HepG2 (cell line): ENCODE measurements around the gene DUSP15. TPM values are rescaled to one million over a fixed set of nuclear protein-coding genes. Genes with fewer than 3 reads are reported as not detected.

Experiments used
- ATAC-seq: fragments of 200-7000 bp; cut with Tn5 transposase; 3 replicates; pipeline ENCODE4 v1.9.1; 2020; ENCODE audit warnings: mild to moderate bottlenecking, moderate library complexity
- Bru-seq: library from RNA; stranded (reverse); fragments of 400-500 nt; gene quantifications from one replicate; lab custom pipeline; 2021; lab: Mats Ljungman, UMichigan
- BruChase-seq, 2 experiments: library from RNA; stranded (reverse); fragments of 400-500 nt; gene quantifications; one replicate each; lab custom pipeline; 2021; lab: Mats Ljungman, UMichigan
- BruUV-seq: library from RNA; stranded (reverse); fragments of 400-500 nt; replicated peaks from 2 replicates; lab custom pipeline; 2021; lab: Mats Ljungman, UMichigan
- CTCF ChIA-PET: fragments of 300-600 bp; formaldehyde crosslinking; extraction: SDS; loops from one replicate; lab custom pipeline; 2021; ENCODE audit warnings: low total read pairs, inconsistent platforms, low intra/inter-chr PET ratio; lab: Yijun Ruan, JAX
- POLR2A ChIA-PET: fragments of 350-600 bp; sonication (Branson Sonifier 250); formaldehyde crosslinking; loops from one replicate; lab custom pipeline; 2020; ENCODE audit warnings: antibody characterized with exemption, inconsistent platforms; lab: Yijun Ruan, JAX
- DNase-seq: peaks from one replicate; pipeline ENCODE4 v3.0.0-alpha.2; 2015; ENCODE audit warnings: low spot score
- FAIRE-seq: peaks from 3 replicates; lab custom pipeline; 2011; peaks lifted over from hg19 to GRCh38; lab: Jason Lieb, UNC
- H2AFZ ChIP-seq: one replicate; pipeline ENCODE4 v1.6.1; 2011; ENCODE audit warnings: low read length, inconsistent platforms
- H3K27ac ChIP-seq: fragments of 300-600 bp; 3 replicates; pipeline ENCODE4 v1.8.0; 2011; ENCODE audit warnings: mixed run types, mild to moderate bottlenecking, mixed read lengths, low read length, inconsistent platforms; ENCODE audit not compliant: insufficient read depth; ENCODE audit errors: extremely low read length
- H3K27me3 ChIP-seq, 2 experiments: fragments of 200-600 bp in 1 of 2; 2 replicates in 1 of 2; 3 replicates in 1 of 2; pipeline versions ENCODE4 v1.6.0 to v1.8.0; 2011; ENCODE audit warnings: low read length in 2 of 2, mild to moderate bottlenecking in 2 of 2, moderate library complexity in 2 of 2, inconsistent platforms in 1 of 2; ENCODE audit not compliant: insufficient read depth in 2 of 2, control insufficient read depth in 1 of 2
- H3K36me3 ChIP-seq, 2 experiments: fragments of 200-600 bp in 1 of 2; replicated peaks in 1 of 2; 2 replicates in 1 of 2; 3 replicates in 1 of 2; pipeline versions ENCODE4 v1.5.1 to v1.8.0; 2011; ENCODE audit warnings: low read length in 2 of 2, inconsistent platforms in 1 of 2; ENCODE audit not compliant: insufficient read depth in 2 of 2, control insufficient read depth in 1 of 2
- H3K4me1 ChIP-seq: 2 replicates; pipeline ENCODE4 v1.5.1; 2012; ENCODE audit warnings: low read length, inconsistent platforms; ENCODE audit not compliant: insufficient read depth
- H3K4me2 ChIP-seq: 2 replicates; pipeline ENCODE4 v1.6.0; 2011; ENCODE audit warnings: low read depth, low read length, inconsistent platforms
- H3K4me3 ChIP-seq, 3 experiments: fragments of 200-600 bp in 1 of 3; sonication (generic), shearing (Covaris generic) in 1 of 3; replicated peaks in 1 of 3; 2 replicates each; pipeline ENCODE4 v1.5.1; 2011 to 2016; ENCODE audit warnings: low read length in 3 of 3, inconsistent platforms in 2 of 3, low read depth in 2 of 3, mild to moderate bottlenecking in 2 of 3, control low read depth in 1 of 3, mixed read lengths in 1 of 3; ENCODE audit not compliant: insufficient read depth in 1 of 3
- H3K79me2 ChIP-seq: one replicate; pipeline ENCODE4 v1.6.1; 2011; ENCODE audit warnings: low read length, inconsistent platforms; ENCODE audit not compliant: insufficient read depth
- H3K9ac ChIP-seq: 2 replicates; pipeline ENCODE4 v1.6.0; 2011; ENCODE audit warnings: mild to moderate bottlenecking, low read depth, low read length, inconsistent platforms; ENCODE audit not compliant: insufficient read depth
- H3K9me3 ChIP-seq: 2 replicates; pipeline ENCODE4 v1.5.1; 2012; ENCODE audit warnings: mild to moderate bottlenecking, low read length
- H4K20me1 ChIP-seq: 2 replicates; pipeline ENCODE4 v1.6.0; 2011; ENCODE audit warnings: inconsistent platforms, mild to moderate bottlenecking, low read length, moderate library complexity; ENCODE audit not compliant: insufficient read depth
- ATF2 ChIP-seq: sonication (generic); formaldehyde crosslinking; IDR thresholded peaks from 2 replicates; pipeline ENCODE4 v1.4.0; 2020; ENCODE audit warnings: missing genetic modification reagents
- CAMTA2 ChIP-seq: sonication (generic); formaldehyde crosslinking; IDR thresholded peaks from 2 replicates; pipeline ENCODE4 v1.4.0; 2020; ENCODE audit warnings: mild to moderate bottlenecking, missing genetic modification reagents, borderline replicate concordance
- ZNF546 ChIP-seq: sonication (generic); formaldehyde crosslinking; conservative IDR thresholded peaks from 2 replicates; pipeline ENCODE4 v1.8.1; 2023; ENCODE audit warnings: mild to moderate bottlenecking, missing genetic modification reagents
- ZNF629 ChIP-seq: sonication (generic); formaldehyde crosslinking; conservative IDR thresholded peaks from 2 replicates; pipeline ENCODE4 v1.5.0; 2020; ENCODE audit warnings: missing genetic modification reagents
- WGBS: methylation state at CpG from one replicate; pipeline ENCODE4 v1.1.6; 2017; ENCODE audit warnings: low lambda C conversion rate; 5-methylcytosine and 5-hydroxymethylcytosine counted together
- in situ Hi-C: cut with HindIII; loops from 2 replicates; pipeline ENCODE4 v1.10.0; 2017; ENCODE audit warnings: low pct_unique_long_range_greater_than_20kb; ENCODE audit not compliant: extremely low pct_ligation_motif_present
- intact Hi-C: fragments of 100-400 bp; cut with micrococcal nuclease; formaldehyde crosslinking; loops from one replicate; pipeline ENCODE4 v1.10.0; 2022; ENCODE audit not compliant: unreplicated experiment
- long read RNA-seq, 2 experiments: library from RNA in 1 of 2; library from polyadenylated mRNA in 1 of 2; stranded (forward) in 1 of 2; unstranded in 1 of 2; transcript quantifications; one replicate each; pipeline ENCODE4 v2.0.0, GENCODE V29; 2019 to 2022
- polyA minus RNA-seq, 3 experiments: library from RNA; depleted of rRNA, polyadenylated mRNA; stranded (reverse); fragments of >200 nt; gene quantifications; 2 replicates each; pipeline ENCODE4 v1.2.3, GENCODE V29; 2011; ENCODE audit warnings: low replicate concordance in 1 of 3
- polyA plus RNA-seq, 8 experiments: library from polyadenylated mRNA; depleted of rRNA in 3 of 8; stranded (reverse) in 7 of 8; unstranded in 1 of 8; fragments of >200 nt; fragmentation: Illumina TruSeq in 4 of 8; extraction: Trizol in 4 of 8; gene quantifications; 2 replicates each; pipeline versions ENCODE4 v1.2.1 to v1.2.3, GENCODE V29; 2011 to 2016; ENCODE audit warnings: low read depth in 4 of 8, missing spikeins in 1 of 8, mixed read lengths in 1 of 8; ENCODE audit not compliant: insufficient read depth in 1 of 8
- total RNA-seq, 5 experiments: library from RNA; depleted of rRNA; stranded (reverse); fragments of >200 nt; fragmentation: Illumina TruSeq; extraction: Trizol; gene quantifications; 2 replicates each; pipeline ENCODE4 v1.2.3, GENCODE V29; 2016; ENCODE audit warnings: low read depth in 1 of 5
- TF ChIP-seq, protein P1 (sequence below): sonication (generic); formaldehyde crosslinking; IDR thresholded peaks from 2 replicates; pipeline ENCODE4 v1.4.0; 2020; ENCODE audit warnings: missing genetic modification reagents
- TF ChIP-seq, protein P2 (sequence below): sonication (generic); formaldehyde crosslinking; IDR thresholded peaks from 2 replicates; pipeline ENCODE4 v1.5.1; 2020; ENCODE audit warnings: mild to moderate bottlenecking, missing genetic modification reagents, borderline replicate concordance
- TF ChIP-seq, protein P3 (sequence below): sonication (generic); formaldehyde crosslinking; IDR thresholded peaks from 2 replicates; pipeline ENCODE4 v1.8.0; 2022; ENCODE audit warnings: mild to moderate bottlenecking, missing genetic modification reagents, moderate library complexity

DUSP15 gene
- 0.18 and 0.93 TPM in 2 replicates for total RNA-seq (2016; rRNA removed; fragmentation: Illumina TruSeq; extraction: Trizol)
- total RNA-seq (2016; cell fraction: cytosol; rRNA removed; fragmentation: Illumina TruSeq; extraction: Trizol; ENCODE audit: low read depth) = 1.1 TPM in 2 replicates
- 0.37 and 0.69 TPM in 2 replicates for total RNA-seq (2016; cell fraction: insoluble cytoplasmic fraction; rRNA removed; fragmentation: Illumina TruSeq; extraction: Trizol)
- 0.93 and 1.2 TPM in 2 replicates for total RNA-seq (2016; cell fraction: membrane; rRNA removed; fragmentation: Illumina TruSeq; extraction: Trizol)
- total RNA-seq (2016; cell fraction: nucleus; rRNA removed; fragmentation: Illumina TruSeq; extraction: Trizol) = 0.43 and 1.6 TPM in 2 replicates
- polyA plus RNA-seq (2011; rRNA removed) = 0.17 and 0.46 TPM in 2 replicates
- 0.60 and 0.79 TPM in 2 replicates for polyA plus RNA-seq (2011; cell fraction: cytosol; rRNA removed)
- 0.95 and 1.2 TPM in 2 replicates for polyA plus RNA-seq (2011; cell fraction: nucleus; rRNA removed)
- 0.50 and 0.83 TPM in 2 replicates for polyA plus RNA-seq (2012)
- 0.60 and 1.1 TPM in 2 replicates for polyA plus RNA-seq (2016; cell fraction: cytosol; fragmentation: Illumina TruSeq; extraction: Trizol; ENCODE audit: low read depth)
- 0.47 and 1.2 TPM in 2 replicates for polyA plus RNA-seq (2016; cell fraction: insoluble cytoplasmic fraction; fragmentation: Illumina TruSeq; extraction: Trizol; ENCODE audit: low read depth)
- 0.72 and 1.1 TPM in 2 replicates for polyA plus RNA-seq (2016; cell fraction: membrane; fragmentation: Illumina TruSeq; extraction: Trizol; ENCODE audit: low read depth)
- polyA plus RNA-seq (2016; cell fraction: nucleus; fragmentation: Illumina TruSeq; extraction: Trizol; ENCODE audit: insufficient read depth, low read depth) = 0.88 and 1.7 TPM in 2 replicates
- 0.56 TPM in 1 of 2 replicates, not detected in the other for polyA minus RNA-seq (2011; rRNA and poly(A)+ RNA removed; ENCODE audit: low replicate concordance)
- not detected in 2 replicates for polyA minus RNA-seq (2011; cell fraction: cytosol; rRNA and poly(A)+ RNA removed)
- 0.87 TPM in 1 of 2 replicates, not detected in the other for polyA minus RNA-seq (2011; cell fraction: nucleus; rRNA and poly(A)+ RNA removed)
- Bru-seq, nascent RNA = percentile 26 among the genes with signal in this experiment
- BruChase-seq, experiment 1, labeled RNA remaining after a 6-hour chase = percentile 18 among the genes with signal in this experiment
- BruChase-seq, experiment 2, labeled RNA remaining after a 2-hour chase = percentile 19 among the genes with signal in this experiment
- long read RNA-seq, experiment 1, partial matches to known transcripts = 0 of 1 reads
- long read RNA-seq, experiment 1, other reads (novel, unspliced or antisense) = 0 of 1 reads
- long read RNA-seq, experiment 2, transcript DUSP15-202 (7 exons, 1,454 nt) = major isoform, 5 of 10 reads
- long read RNA-seq, experiment 2, partial matches to known transcripts = 3 of 10 reads
- long read RNA-seq, experiment 2, other reads (novel, unspliced or antisense) = 1 of 10 reads

GRCh38 chr20:31869942-31870725 is at the start of gene DUSP15, which contains the start of gene TTLL9:
Gene DUSP15, minus strand, starts transcription at chr20:31870527. Its CDS starts 190 bp downstream, at chr20:31870337.
Gene TTLL9, plus strand, starts transcription at chr20:31870634. Its CDS starts 493 bp downstream, at chr20:31871127.
- POLR2A ChIA-PET = interaction anchor here (0.6 to 1.5 kb wide), 2 partner anchors 8 to 10 kb away, joined by 3 to 9 read pairs; no protein-coding TSS in a partner anchor
- H3K4me3 ChIP-seq = peak within 1 kb of the TSS; percentile 56 to 85 (median 57)
- no peaks in the 10 kb centered on the region for H4K20me1 ChIP-seq
- DNase-seq (no peak), ATAC-seq (peak; percentile 79), FAIRE-seq (no peak)
- peak within 1 kb of the TSS; percentile 55; the same call in 1 of the 2 replicates for H3K9ac ChIP-seq
- H3K9me3 ChIP-seq = no peaks in the 10 kb centered on the region
- peaks cover 14 to 55% of the 10 kb centered on the region in 2 experiments; a peak in 4 of 5 replicates for H3K27me3 ChIP-seq
- H3K36me3 ChIP-seq = no peaks in the 10 kb centered on the region
- peak within 1 kb of the TSS; percentile 1 for H2AFZ ChIP-seq
- no peak within 1 kb of the TSS for H3K27ac ChIP-seq
- peak within 1 kb of the TSS; percentile 99 for H3K4me2 ChIP-seq
- no peaks in the 10 kb centered on the region for H3K79me2 ChIP-seq
- intact Hi-C loops = no loop called here
- H3K4me1 ChIP-seq = peaks cover 20% of the 10 kb centered on the region
- in situ Hi-C loops = no loop called here
- no TSS peak for BruUV-seq
- 2% methylated on average over 35 of the region's 80 CpGs for WGBS
- CTCF ChIA-PET = no interaction called here
- TF ChIP-seq, protein P1, sequence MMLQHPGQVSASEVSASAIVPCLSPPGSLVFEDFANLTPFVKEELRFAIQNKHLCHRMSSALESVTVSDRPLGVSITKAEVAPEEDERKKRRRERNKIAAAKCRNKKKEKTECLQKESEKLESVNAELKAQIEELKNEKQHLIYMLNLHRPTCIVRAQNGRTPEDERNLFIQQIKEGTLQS (CRISPR knock-in tag) = 0 out of 2 replicates have a peak, but pooled peaks have one; percentile 18
- TF ChIP-seq CAMTA2 = 0 out of 2 replicates have a peak, but pooled peaks have one; percentile 80
- 0 out of 2 replicates have a peak, but pooled peaks have one; percentile 39 for TF ChIP-seq ZNF546
- TF ChIP-seq ZNF629 (CRISPR knock-in tag) = no peak
- TF ChIP-seq ATF2 (CRISPR knock-in tag) = no peak
- TF ChIP-seq, protein P2, sequence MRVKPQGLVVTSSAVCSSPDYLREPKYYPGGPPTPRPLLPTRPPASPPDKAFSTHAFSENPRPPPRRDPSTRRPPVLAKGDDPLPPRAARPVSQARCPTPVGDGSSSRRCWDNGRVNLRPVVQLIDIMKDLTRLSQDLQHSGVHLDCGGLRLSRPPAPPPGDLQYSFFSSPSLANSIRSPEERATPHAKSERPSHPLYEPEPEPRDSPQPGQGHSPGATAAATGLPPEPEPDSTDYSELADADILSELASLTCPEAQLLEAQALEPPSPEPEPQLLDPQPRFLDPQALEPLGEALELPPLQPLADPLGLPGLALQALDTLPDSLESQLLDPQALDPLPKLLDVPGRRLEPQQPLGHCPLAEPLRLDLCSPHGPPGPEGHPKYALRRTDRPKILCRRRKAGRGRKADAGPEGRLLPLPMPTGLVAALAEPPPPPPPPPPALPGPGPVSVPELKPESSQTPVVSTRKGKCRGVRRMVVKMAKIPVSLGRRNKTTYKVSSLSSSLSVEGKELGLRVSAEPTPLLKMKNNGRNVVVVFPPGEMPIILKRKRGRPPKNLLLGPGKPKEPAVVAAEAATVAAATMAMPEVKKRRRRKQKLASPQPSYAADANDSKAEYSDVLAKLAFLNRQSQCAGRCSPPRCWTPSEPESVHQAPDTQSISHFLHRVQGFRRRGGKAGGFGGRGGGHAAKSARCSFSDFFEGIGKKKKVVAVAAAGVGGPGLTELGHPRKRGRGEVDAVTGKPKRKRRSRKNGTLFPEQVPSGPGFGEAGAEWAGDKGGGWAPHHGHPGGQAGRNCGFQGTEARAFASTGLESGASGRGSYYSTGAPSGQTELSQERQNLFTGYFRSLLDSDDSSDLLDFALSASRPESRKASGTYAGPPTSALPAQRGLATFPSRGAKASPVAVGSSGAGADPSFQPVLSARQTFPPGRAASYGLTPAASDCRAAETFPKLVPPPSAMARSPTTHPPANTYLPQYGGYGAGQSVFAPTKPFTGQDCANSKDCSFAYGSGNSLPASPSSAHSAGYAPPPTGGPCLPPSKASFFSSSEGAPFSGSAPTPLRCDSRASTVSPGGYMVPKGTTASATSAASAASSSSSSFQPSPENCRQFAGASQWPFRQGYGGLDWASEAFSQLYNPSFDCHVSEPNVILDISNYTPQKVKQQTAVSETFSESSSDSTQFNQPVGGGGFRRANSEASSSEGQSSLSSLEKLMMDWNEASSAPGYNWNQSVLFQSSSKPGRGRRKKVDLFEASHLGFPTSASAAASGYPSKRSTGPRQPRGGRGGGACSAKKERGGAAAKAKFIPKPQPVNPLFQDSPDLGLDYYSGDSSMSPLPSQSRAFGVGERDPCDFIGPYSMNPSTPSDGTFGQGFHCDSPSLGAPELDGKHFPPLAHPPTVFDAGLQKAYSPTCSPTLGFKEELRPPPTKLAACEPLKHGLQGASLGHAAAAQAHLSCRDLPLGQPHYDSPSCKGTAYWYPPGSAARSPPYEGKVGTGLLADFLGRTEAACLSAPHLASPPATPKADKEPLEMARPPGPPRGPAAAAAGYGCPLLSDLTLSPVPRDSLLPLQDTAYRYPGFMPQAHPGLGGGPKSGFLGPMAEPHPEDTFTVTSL (CRISPR knock-in tag) = no peak
- TF ChIP-seq, protein P3, sequence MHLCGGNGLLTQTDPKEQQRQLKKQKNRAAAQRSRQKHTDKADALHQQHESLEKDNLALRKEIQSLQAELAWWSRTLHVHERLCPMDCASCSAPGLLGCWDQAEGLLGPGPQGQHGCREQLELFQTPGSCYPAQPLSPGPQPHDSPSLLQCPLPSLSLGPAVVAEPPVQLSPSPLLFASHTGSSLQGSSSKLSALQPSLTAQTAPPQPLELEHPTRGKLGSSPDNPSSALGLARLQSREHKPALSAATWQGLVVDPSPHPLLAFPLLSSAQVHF (CRISPR knock-in tag) = 0 out of 2 replicates have a peak, but pooled peaks have one; percentile 40
